Hepatocyte (in vitro differentiated cells): ENCODE data around the gene GNAT1. TPM values are rescaled to one million over a fixed set of nuclear protein-coding genes. Genes with fewer than 3 reads are reported as not detected.

ENCODE experiments used
- DNase-seq: peaks from one replicate; pipeline ENCODE4 v3.0.0-alpha.2; 2016; ENCODE audit warnings: low spot score
- H2AFZ ChIP-seq: fragments of 200-600 bp; sonication (generic); 2 replicates; pipeline ENCODE4 v1.6.0; 2016; ENCODE audit warnings: antibody characterized with exemption, mild to moderate bottlenecking
- H3K27ac ChIP-seq: fragments of 200-600 bp; sonication (generic); 2 replicates; pipeline ENCODE4 v1.5.1; 2016; ENCODE audit warnings: mild to moderate bottlenecking
- H3K27me3 ChIP-seq: fragments of 200-600 bp; sonication (generic); 2 replicates; pipeline ENCODE4 v1.6.1; 2016
- H3K36me3 ChIP-seq: fragments of 200-600 bp; sonication (generic); replicated peaks from 2 replicates; pipeline ENCODE4 v1.5.1; 2016; ENCODE audit warnings: low read depth; ENCODE audit not compliant: insufficient read depth
- H3K4me1 ChIP-seq: fragments of 200-600 bp; sonication (generic); 2 replicates; pipeline ENCODE4 v1.5.1; 2016; ENCODE audit warnings: mild to moderate bottlenecking, moderate library complexity; ENCODE audit not compliant: insufficient read depth
- H3K4me2 ChIP-seq: fragments of 200-600 bp; sonication (generic); 2 replicates; pipeline ENCODE4 v1.6.0; 2016
- H3K4me3 ChIP-seq: fragments of 200-600 bp; sonication (generic); 2 replicates; pipeline ENCODE4 v1.5.1; 2016; ENCODE audit warnings: mild to moderate bottlenecking
- H3K79me2 ChIP-seq: fragments of 200-600 bp; sonication (generic); 2 replicates; pipeline ENCODE4 v1.6.0; 2017; ENCODE audit warnings: mild to moderate bottlenecking
- H3K9me2 ChIP-seq: fragments of 200-600 bp; sonication (generic); replicated peaks from 2 replicates; pipeline ENCODE4 v1.6.0; 2017; ENCODE audit warnings: mild to moderate bottlenecking; ENCODE audit not compliant: insufficient read depth
- H3K9me3 ChIP-seq: fragments of 200-600 bp; sonication (generic); 2 replicates; pipeline ENCODE4 v1.5.1; 2016; ENCODE audit warnings: low read depth, mild to moderate bottlenecking
- H4K20me1 ChIP-seq: fragments of 200-600 bp; sonication (generic); 2 replicates; pipeline ENCODE4 v1.6.0; 2016; ENCODE audit warnings: mild to moderate bottlenecking; ENCODE audit not compliant: insufficient read depth, poor library complexity, severe bottlenecking
- CTCF ChIP-seq: fragments of 200-600 bp; sonication (generic); IDR thresholded peaks from 2 replicates; pipeline ENCODE4 v1.5.1; 2016; ENCODE audit warnings: antibody characterized with exemption, mild to moderate bottlenecking; ENCODE audit not compliant: poor library complexity
- EZH2 ChIP-seq: fragments of 200-600 bp; sonication (generic); IDR thresholded peaks from 2 replicates; pipeline ENCODE4 v1.6.1; 2016; ENCODE audit warnings: antibody characterized with exemption, mild to moderate bottlenecking, borderline replicate concordance
- EZH2phosphoT487 ChIP-seq: fragments of 200-600 bp; sonication (generic); IDR thresholded peaks from one replicate; pipeline ENCODE4 v1.6.1; 2018; ENCODE audit warnings: antibody characterized with exemption, mild to moderate bottlenecking, low read depth, moderate library complexity; ENCODE audit not compliant: unreplicated experiment, severe bottlenecking
- whole genome bisulfite sequencing: methylation state at CpG from one replicate; pipeline ENCODE4 v1.1.6; 2016; ENCODE audit warnings: low lambda C conversion rate; ENCODE audit errors: missing lambda C conversion rate; 5-methylcytosine and 5-hydroxymethylcytosine counted together
- polyA plus RNA-seq: library from polyadenylated mRNA; unstranded; fragments of >200 nt; fragmentation: Nextera tagmentation; extraction: Ambion mirVana; gene quantifications from 2 replicates; pipeline ENCODE4 v1.2.1, GENCODE V29; 2016
- total RNA-seq: library from RNA; depleted of rRNA; stranded (reverse); fragments of >200 nt; gene quantifications from 2 replicates; pipeline ENCODE4 v1.2.3, GENCODE V29; 2014

GNAT1 gene
- total and polyA plus RNA-seq, 2 experiments from 2014 or later = not detected

- WGBS = 86% methylated on average over 8 of the region's 8 CpGs
- no peak overlapping the region for H3K4me2 ChIP-seq
- no peaks in the 10 kb centered on the region for H3K9me3 ChIP-seq
- no peak overlapping the region for H3K27ac ChIP-seq
- no peaks in the 10 kb centered on the region for H3K79me2 ChIP-seq
- no peak for DNase-seq
- peaks cover 17% of the 10 kb centered on the region for H3K4me1 ChIP-seq
- no peaks in the 10 kb centered on the region for H3K27me3 ChIP-seq
- H3K9me2 ChIP-seq = no peaks in the 10 kb centered on the region
- TF ChIP-seq EZH2 (no peak), CTCF (no peak), EZH2phosphoT487 (no peak)
- H2AFZ ChIP-seq = no peak overlapping the region
- H4K20me1 ChIP-seq = no peaks in the 10 kb centered on the region
- H3K36me3 ChIP-seq = no peaks in the 10 kb centered on the region
- no peak overlapping the region for H3K4me3 ChIP-seq
Measured at GRCh38 chr3:50230104-50230793, 38.8 kb downstream of the GNAT1 start.

- H3K9me2 ChIP-seq = no peaks in the 10 kb centered on the region
- 91% methylated on average over 4 of the region's 4 CpGs for WGBS
Measured at GRCh38 chr3:50230794-50231125, 39.4 kb downstream of the GNAT1 start.

GRCh38 chr3:50231581-50231980 lies 40.2 kb downstream of the GNAT1 start:
- H3K27ac ChIP-seq = no peak overlapping the region
- peaks cover 3% of the 10 kb centered on the region for H4K20me1 ChIP-seq
- H3K36me3 ChIP-seq = no peaks in the 10 kb centered on the region
- DNase-seq = no peak
- 62% methylated on average over 5 of the region's 5 CpGs for WGBS
- no peaks in the 10 kb centered on the region for H3K9me3 ChIP-seq
- H3K4me3 ChIP-seq = no peak overlapping the region
- H3K4me1 ChIP-seq = peaks cover 14% of the 10 kb centered on the region
- H3K27me3 ChIP-seq = no peaks in the 10 kb centered on the region
- no peaks in the 10 kb centered on the region for H3K9me2 ChIP-seq
- peaks cover 4% of the 10 kb centered on the region for H3K79me2 ChIP-seq
- TF ChIP-seq CTCF (no peak), EZH2 (no peak), EZH2phosphoT487 (no peak)
- H3K4me2 ChIP-seq = no peak overlapping the region
- H2AFZ ChIP-seq = no peak overlapping the region

More at GRCh38 chr3:50230794-50231125, 39.4 kb downstream of the GNAT1 start:
- Histone ChIP-seq H3K27me3 (no peaks in the 10 kb centered on the region), H4K20me1 (no peaks in the 10 kb centered on the region), H2AFZ (no peak overlapping the region), H3K36me3 (no peaks in the 10 kb centered on the region), H3K79me2 (no peaks in the 10 kb centered on the region), H3K4me1 (peaks cover 15% of the 10 kb centered on the region), H3K4me3 (no peak overlapping the region), H3K27ac (no peak overlapping the region), H3K9me3 (no peaks in the 10 kb centered on the region), H3K4me2 (no peak overlapping the region)
- DNase-seq = no peak
- TF ChIP-seq CTCF (no peak), EZH2 (no peak), EZH2phosphoT487 (no peak)
